ENCODE measurements around the gene MPC2. TPM values are rescaled to one million over a fixed set of nuclear protein-coding genes. Genes with fewer than 3 reads are reported as not detected.

MPC2 gene
- total RNA-seq, 1 donor from 2014 or later = 33.7 TPM

DNA sequence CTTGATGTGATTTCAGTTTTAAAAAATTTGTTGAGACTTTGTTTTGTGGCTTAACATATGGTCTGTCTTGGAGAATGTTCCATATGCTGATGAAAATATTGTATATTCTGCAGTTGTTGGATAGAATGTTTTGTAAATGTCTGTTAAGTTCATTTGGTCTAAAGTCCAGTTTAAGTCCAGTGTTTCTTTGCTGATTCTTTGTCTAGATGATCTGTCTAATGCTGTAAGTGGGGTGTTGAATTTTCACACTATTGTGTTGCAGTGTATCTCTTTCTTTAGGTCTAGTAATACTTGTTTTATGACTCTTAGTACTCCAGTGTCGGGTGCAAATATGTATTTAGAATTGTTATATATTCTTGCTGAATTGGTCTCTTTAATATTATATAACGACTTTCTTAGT is 10.9 kb upstream of the MPC2 start:
- no peaks in the 10 kb centered on the region for H3K9me3 Mint-ChIP-seq (ENCODE audit: unreplicated experiment)
- no peaks in the 10 kb centered on the region for H3K27me3 Mint-ChIP-seq (ENCODE audit: unreplicated experiment)
- TF ChIP-seq, protein P1, sequence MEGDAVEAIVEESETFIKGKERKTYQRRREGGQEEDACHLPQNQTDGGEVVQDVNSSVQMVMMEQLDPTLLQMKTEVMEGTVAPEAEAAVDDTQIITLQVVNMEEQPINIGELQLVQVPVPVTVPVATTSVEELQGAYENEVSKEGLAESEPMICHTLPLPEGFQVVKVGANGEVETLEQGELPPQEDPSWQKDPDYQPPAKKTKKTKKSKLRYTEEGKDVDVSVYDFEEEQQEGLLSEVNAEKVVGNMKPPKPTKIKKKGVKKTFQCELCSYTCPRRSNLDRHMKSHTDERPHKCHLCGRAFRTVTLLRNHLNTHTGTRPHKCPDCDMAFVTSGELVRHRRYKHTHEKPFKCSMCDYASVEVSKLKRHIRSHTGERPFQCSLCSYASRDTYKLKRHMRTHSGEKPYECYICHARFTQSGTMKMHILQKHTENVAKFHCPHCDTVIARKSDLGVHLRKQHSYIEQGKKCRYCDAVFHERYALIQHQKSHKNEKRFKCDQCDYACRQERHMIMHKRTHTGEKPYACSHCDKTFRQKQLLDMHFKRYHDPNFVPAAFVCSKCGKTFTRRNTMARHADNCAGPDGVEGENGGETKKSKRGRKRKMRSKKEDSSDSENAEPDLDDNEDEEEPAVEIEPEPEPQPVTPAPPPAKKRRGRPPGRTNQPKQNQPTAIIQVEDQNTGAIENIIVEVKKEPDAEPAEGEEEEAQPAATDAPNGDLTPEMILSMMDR (IDR thresholded peaks at IDR 0.05; ENCODE audit: unreplicated experiment) = no peak
- no peak overlapping the region for H3K27ac Mint-ChIP-seq (ENCODE audit: unreplicated experiment)
- no peak for DNase-seq (ENCODE audit: low spot score)
- no peaks in the 10 kb centered on the region for H3K4me1 Mint-ChIP-seq (ENCODE audit: unreplicated experiment)
- H3K4me3 Mint-ChIP-seq (ENCODE audit: unreplicated experiment) = no peak overlapping the region
- H3K36me3 Mint-ChIP-seq (ENCODE audit: low read depth, unreplicated experiment) = peaks cover 8% of the 10 kb centered on the region

DNA sequence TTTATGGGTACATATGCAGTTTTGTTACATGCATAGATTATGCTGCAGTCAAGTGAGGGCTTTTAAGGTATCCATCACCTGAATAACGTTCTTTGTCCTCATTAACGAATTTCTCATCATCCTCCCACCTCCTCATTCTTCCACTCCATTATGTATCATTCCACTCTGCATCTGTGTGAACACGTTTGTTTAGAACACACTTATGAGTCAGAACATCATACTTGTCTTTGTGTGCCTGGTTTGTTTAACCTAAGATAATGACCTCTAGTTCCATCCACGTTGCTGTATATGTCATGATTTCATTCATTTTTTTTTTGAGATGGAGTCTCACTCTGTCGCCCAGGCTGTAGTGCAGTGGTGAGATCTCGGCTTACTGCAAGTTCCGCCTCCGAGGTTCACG is 6.7 kb upstream of the MPC2 start:
- Mint-ChIP-seq H3K9me3 (ENCODE audit: unreplicated experiment) (no peaks in the 10 kb centered on the region), H3K4me1 (ENCODE audit: unreplicated experiment) (no peaks in the 10 kb centered on the region), H3K27me3 (ENCODE audit: unreplicated experiment) (no peaks in the 10 kb centered on the region), H3K27ac (ENCODE audit: unreplicated experiment) (no peak overlapping the region), H3K36me3 (ENCODE audit: low read depth, unreplicated experiment) (peaks cover 4% of the 10 kb centered on the region), H3K4me3 (ENCODE audit: unreplicated experiment) (no peak overlapping the region)
- no peak for DNase-seq (ENCODE audit: low spot score)
- TF ChIP-seq, protein P1 (IDR thresholded peaks at IDR 0.05; ENCODE audit: unreplicated experiment) = no peak

DNA sequence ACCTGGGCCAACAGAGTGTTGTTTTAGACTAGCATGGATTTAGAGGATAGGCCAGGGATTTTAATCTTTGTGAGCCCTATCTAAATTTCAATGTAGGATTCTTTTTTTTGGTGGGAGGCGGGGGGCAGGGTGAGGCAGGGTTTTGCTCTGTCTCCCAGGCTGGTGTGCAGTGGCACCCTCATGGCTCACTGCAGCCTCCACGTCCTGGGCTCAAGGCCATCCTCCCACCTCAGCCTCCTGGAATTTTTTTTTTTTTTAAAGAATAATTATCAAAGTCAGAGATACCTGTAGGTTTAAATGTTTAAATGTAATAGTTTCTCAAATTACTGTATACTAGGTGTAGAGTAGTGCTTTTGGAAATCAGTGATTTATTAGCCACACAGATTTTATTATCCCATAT is 3.4 kb upstream of the MPC2 start:
- TF ChIP-seq, protein P1 (IDR thresholded peaks at IDR 0.05; ENCODE audit: unreplicated experiment) = no peak
- peaks cover 12% of the 10 kb centered on the region for H3K27me3 Mint-ChIP-seq (ENCODE audit: unreplicated experiment)
- no peak overlapping the region for H3K27ac Mint-ChIP-seq (ENCODE audit: unreplicated experiment)
- no peak for DNase-seq (ENCODE audit: low spot score)
- peaks cover 19% of the 10 kb centered on the region for H3K4me1 Mint-ChIP-seq (ENCODE audit: unreplicated experiment)
- no peak overlapping the region for H3K4me3 Mint-ChIP-seq (ENCODE audit: unreplicated experiment)
- H3K36me3 Mint-ChIP-seq (ENCODE audit: low read depth, unreplicated experiment) = peaks cover 13% of the 10 kb centered on the region
- H3K9me3 Mint-ChIP-seq (ENCODE audit: unreplicated experiment) = no peaks in the 10 kb centered on the region

DNA sequence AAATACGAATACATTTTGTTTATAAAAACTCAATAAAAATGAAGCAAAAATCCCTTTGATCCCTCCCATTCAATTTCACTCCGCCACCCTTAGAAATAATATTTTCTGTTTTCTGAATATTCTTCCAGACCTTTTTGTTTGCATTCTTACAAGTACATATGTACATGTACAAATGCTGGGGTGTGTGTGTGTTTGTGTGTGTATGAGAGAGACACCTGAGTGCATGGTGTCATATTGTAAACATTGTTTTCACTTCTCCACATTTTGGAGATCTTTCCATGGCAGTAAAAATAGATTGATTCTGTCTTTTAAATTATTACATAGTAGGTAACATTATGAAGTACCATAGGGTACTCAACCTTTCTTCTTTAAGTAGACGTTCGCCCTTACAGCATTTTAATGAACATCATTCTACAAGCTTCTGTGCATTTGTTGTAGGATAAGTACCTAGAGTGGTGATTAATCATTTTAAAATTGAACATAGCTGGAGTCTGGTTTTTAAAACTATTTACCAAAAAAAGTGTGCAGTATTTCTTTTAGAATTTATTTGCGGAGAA is 1.3 kb upstream of the MPC2 start:
- H3K27me3 Mint-ChIP-seq (ENCODE audit: unreplicated experiment) = peaks cover 16% of the 10 kb centered on the region
- H3K27ac Mint-ChIP-seq (ENCODE audit: unreplicated experiment) = peak overlapping the region; percentile 99
- H3K36me3 Mint-ChIP-seq (ENCODE audit: low read depth, unreplicated experiment) = peaks cover 14% of the 10 kb centered on the region
- H3K4me1 Mint-ChIP-seq (ENCODE audit: unreplicated experiment) = peaks cover 31% of the 10 kb centered on the region
- H3K9me3 Mint-ChIP-seq (ENCODE audit: unreplicated experiment) = no peaks in the 10 kb centered on the region
- peak overlapping the region; percentile 98 for H3K4me3 Mint-ChIP-seq (ENCODE audit: unreplicated experiment)
- TF ChIP-seq, protein P1 (IDR thresholded peaks at IDR 0.05; ENCODE audit: unreplicated experiment) = no peak
- no peak for DNase-seq (ENCODE audit: low spot score)

DNA sequence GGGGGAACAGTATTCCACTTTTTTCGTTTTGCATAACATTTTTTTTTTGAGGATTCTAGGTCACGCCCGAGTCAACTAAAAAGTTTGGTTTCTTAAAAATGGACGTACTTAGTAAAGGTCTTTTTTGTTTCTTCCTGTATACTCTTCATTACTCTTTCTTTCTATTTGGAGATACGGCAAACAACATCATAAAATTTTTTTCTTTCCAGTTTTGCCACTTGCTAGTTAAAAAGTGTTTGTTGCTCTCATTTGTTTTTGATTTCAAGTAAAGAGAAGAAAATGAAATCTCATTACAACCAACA is 788 bp upstream of the MPC2 start:
- Mint-ChIP-seq H3K9me3 (ENCODE audit: unreplicated experiment) (no peaks in the 10 kb centered on the region), H3K27me3 (ENCODE audit: unreplicated experiment) (peaks cover 16% of the 10 kb centered on the region), H3K36me3 (ENCODE audit: low read depth, unreplicated experiment) (peaks cover 14% of the 10 kb centered on the region), H3K4me3 (ENCODE audit: unreplicated experiment) (peak overlapping the region; percentile 98), H3K27ac (ENCODE audit: unreplicated experiment) (peak overlapping the region; percentile 99), H3K4me1 (ENCODE audit: unreplicated experiment) (peaks cover 31% of the 10 kb centered on the region)
- TF ChIP-seq, protein P1 (IDR thresholded peaks at IDR 0.05; ENCODE audit: unreplicated experiment) = no peak
- no peak for DNase-seq (ENCODE audit: low spot score)
